ENCODE measurements around the gene ALX3.
A peak's percentile ranks its signal among the peaks of the same experiment; 100 is the strongest.

ALX3 gene

GRCh38 chr1:110056776-110057175, 13.7 kb downstream of the ALX3 start:
- CTCF ChIA-PET, result interaction anchor here (0.9 to 1.0 kb wide), 2 partner anchors 29 to 83 kb away, joined by 3 read pairs; no protein-coding TSS in a partner anchor
- TF ChIP-seq CTCF (conservative IDR thresholded peaks at IDR 0.05; ENCODE audit: low read depth), result no peak
- DNase-seq (ENCODE audit: low spot score), result peak; percentile 26
- POLR2A ChIA-PET (ENCODE audit: low non-redundant PET), result no interaction called here
- peak overlapping the region; percentile 46 for H3K27ac ChIP-seq

- ChIA-PET POLR2A (ENCODE audit: low non-redundant PET) (no interaction called here), CTCF (interaction anchor here (0.5 to 1.0 kb wide), 2 partner anchors 29 to 287 kb away, joined by 3 read pairs; no protein-coding TSS in a partner anchor)
- DNase-seq (ENCODE audit: low spot score), result no peak
- H3K27ac ChIP-seq, result peak overlapping the region; percentile 46; the same call in 1 of the 2 replicates
- no peak for TF ChIP-seq CTCF (conservative IDR thresholded peaks at IDR 0.05; ENCODE audit: low read depth)
Observed at GRCh38 chr1:110056285-110056683, 14.2 kb downstream of the ALX3 start.

GRCh38 chr1:110055493-110056284, 14.8 kb downstream of the ALX3 start:
- DNase-seq (ENCODE audit: low spot score), result no peak
- no peak for TF ChIP-seq CTCF (conservative IDR thresholded peaks at IDR 0.05; ENCODE audit: low read depth)
- ChIA-PET CTCF (interaction anchor here (0.5 to 2.9 kb wide), 2 partner anchors 51 to 288 kb away, joined by 3 to 27 read pairs; no protein-coding TSS in a partner anchor), POLR2A (ENCODE audit: low non-redundant PET) (no interaction called here)
- peak overlapping the region; percentile 4; the same call in 1 of the 2 replicates for H3K27ac ChIP-seq

- ChIA-PET POLR2A (ENCODE audit: low non-redundant PET) (no interaction called here), CTCF (interaction anchor here (0.5 to 2.9 kb wide), 26 partner anchors 8 to 655 kb away, joined by 3 to 27 read pairs (median 4); no protein-coding TSS in a partner anchor)
- peak; percentile 55 for DNase-seq (ENCODE audit: low spot score)
- H3K27ac ChIP-seq, result no peak overlapping the region
- TF ChIP-seq CTCF (conservative IDR thresholded peaks at IDR 0.05; ENCODE audit: low read depth), result peak; percentile 95
Observed at GRCh38 chr1:110053552-110054428, 16.7 kb downstream of the ALX3 start.

GRCh38 chr1:110051262-110051648, 19.2 kb downstream of the ALX3 start:
- no peak for DNase-seq (ENCODE audit: low spot score)
- no peak for TF ChIP-seq CTCF (conservative IDR thresholded peaks at IDR 0.05; ENCODE audit: low read depth)
- ChIA-PET CTCF (interaction anchor here (1.2 to 1.9 kb wide), 3 partner anchors 8 to 55 kb away, joined by 5 to 7 read pairs (median 5); no protein-coding TSS in a partner anchor), POLR2A (ENCODE audit: low non-redundant PET) (no interaction called here)
- H3K27ac ChIP-seq, result no peak overlapping the region
